ENCODE results near the gene DAO. TPM values are rescaled to one million over a fixed set of nuclear protein-coding genes. Genes with fewer than 3 reads are reported as not detected.

The DAO gene
- not detected in 2 replicates for total RNA-seq

- Mint-ChIP-seq H3K4me3 (no peak within 1 kb of the TSS), H3K9me3 (peaks cover 5% of the 10 kb centered on the region), H3K27me3 (ENCODE audit: insufficient read depth) (peaks cover 19% of the 10 kb centered on the region), H3K27ac (no peak within 1 kb of the TSS), H3K36me3 (ENCODE audit: low read depth) (no peaks in the 10 kb centered on the region), H3K4me1 (ENCODE audit: low read depth) (no peaks in the 10 kb centered on the region)
- DNase-seq (ENCODE audit: low spot score): no peak
- intact Hi-C loops (cut with micrococcal nuclease): no loop called here
These were observed at the start of gene DAO for GRCh38 chr12:108879615-108880254. DAO (plus strand) TSS chr12:108880092; CDS start chr12:108885007, 4,915 bp downstream.

- Mint-ChIP-seq H3K27ac (peak overlapping the region; percentile 72), H3K4me1 (ENCODE audit: low read depth) (peaks cover 67% of the 10 kb centered on the region), H3K9me3 (no peaks in the 10 kb centered on the region), H3K36me3 (ENCODE audit: low read depth) (peaks cover 37% of the 10 kb centered on the region), H3K27me3 (ENCODE audit: insufficient read depth) (peaks cover 1% of the 10 kb centered on the region), H3K4me3 (no peak overlapping the region)
- DNase-seq (ENCODE audit: low spot score): no peak
- intact Hi-C loops (cut with micrococcal nuclease): no loop called here
These were observed 48.4 kb upstream of the DAO start for GRCh38 chr12:108831309-108831991.

- intact Hi-C loops (cut with micrococcal nuclease): no loop called here
- DNase-seq (ENCODE audit: low spot score): no peak
- H3K27ac Mint-ChIP-seq: peak overlapping the region; percentile 72
- H3K4me1 Mint-ChIP-seq (ENCODE audit: low read depth): peaks cover 66% of the 10 kb centered on the region
- H3K36me3 Mint-ChIP-seq (ENCODE audit: low read depth): peaks cover 37% of the 10 kb centered on the region
- no peaks in the 10 kb centered on the region for H3K9me3 Mint-ChIP-seq
- H3K4me3 Mint-ChIP-seq: peak overlapping the region; percentile 33
- peaks cover 1% of the 10 kb centered on the region for H3K27me3 Mint-ChIP-seq (ENCODE audit: insufficient read depth)
These were observed 47.7 kb upstream of the DAO start for GRCh38 chr12:108832208-108832607.

- H3K4me3 Mint-ChIP-seq: no peak overlapping the region
These were observed 47.0 kb upstream of the DAO start for GRCh38 chr12:108832730-108833354.

GRCh38 chr12:108833355-108833733, 46.5 kb upstream of the DAO start:
- H3K27ac Mint-ChIP-seq: peak overlapping the region; percentile 31
- no peak for DNase-seq (ENCODE audit: low spot score)
- no peaks in the 10 kb centered on the region for H3K9me3 Mint-ChIP-seq
- H3K27me3 Mint-ChIP-seq (ENCODE audit: insufficient read depth): peaks cover 1% of the 10 kb centered on the region
- H3K4me3 Mint-ChIP-seq: no peak overlapping the region
- peaks cover 70% of the 10 kb centered on the region for H3K4me1 Mint-ChIP-seq (ENCODE audit: low read depth)
- H3K36me3 Mint-ChIP-seq (ENCODE audit: low read depth): peaks cover 37% of the 10 kb centered on the region
- intact Hi-C loops (cut with micrococcal nuclease): no loop called here

More at GRCh38 chr12:108832730-108833354, 47.0 kb upstream of the DAO start:
- Mint-ChIP-seq H3K9me3 (no peaks in the 10 kb centered on the region), H3K4me1 (ENCODE audit: low read depth) (peaks cover 70% of the 10 kb centered on the region), H3K27me3 (ENCODE audit: insufficient read depth) (peaks cover 1% of the 10 kb centered on the region), H3K27ac (peak overlapping the region; percentile 31), H3K36me3 (ENCODE audit: low read depth) (peaks cover 34% of the 10 kb centered on the region)
- DNase-seq (ENCODE audit: low spot score): no peak
- intact Hi-C loops (cut with micrococcal nuclease): no loop called here

GRCh38 chr12:108833757-108834472, 46.0 kb upstream of the DAO start:
- Mint-ChIP-seq H3K4me3 (no peak overlapping the region), H3K9me3 (peaks cover 3% of the 10 kb centered on the region), H3K27me3 (ENCODE audit: insufficient read depth) (peaks cover 1% of the 10 kb centered on the region), H3K36me3 (ENCODE audit: low read depth) (peaks cover 41% of the 10 kb centered on the region), H3K27ac (no peak overlapping the region), H3K4me1 (ENCODE audit: low read depth) (peaks cover 70% of the 10 kb centered on the region)
- DNase-seq (ENCODE audit: low spot score): no peak
- intact Hi-C loops (cut with micrococcal nuclease): no loop called here

- DNase-seq (ENCODE audit: low spot score): no peak
- Mint-ChIP-seq H3K4me1 (ENCODE audit: low read depth) (peaks cover 75% of the 10 kb centered on the region), H3K36me3 (ENCODE audit: low read depth) (peaks cover 38% of the 10 kb centered on the region), H3K4me3 (no peak overlapping the region), H3K27me3 (ENCODE audit: insufficient read depth) (peaks cover 1% of the 10 kb centered on the region), H3K27ac (peak overlapping the region; percentile 34), H3K9me3 (peaks cover 4% of the 10 kb centered on the region)
- intact Hi-C loops (cut with micrococcal nuclease): no loop called here
These were observed 43.8 kb upstream of the DAO start for GRCh38 chr12:108835860-108836634.

GRCh38 chr12:108837239-108837638, 42.7 kb upstream of the DAO start:
- peak overlapping the region; percentile 37 for H3K4me3 Mint-ChIP-seq
- H3K36me3 Mint-ChIP-seq (ENCODE audit: low read depth): peaks cover 37% of the 10 kb centered on the region
- peaks cover 4% of the 10 kb centered on the region for H3K9me3 Mint-ChIP-seq
- no peak for DNase-seq (ENCODE audit: low spot score)
- intact Hi-C loops (cut with micrococcal nuclease): no loop called here
- H3K4me1 Mint-ChIP-seq (ENCODE audit: low read depth): peaks cover 64% of the 10 kb centered on the region
- H3K27ac Mint-ChIP-seq: peak overlapping the region; percentile 77
- peaks cover 1% of the 10 kb centered on the region for H3K27me3 Mint-ChIP-seq (ENCODE audit: insufficient read depth)

- H3K27me3 Mint-ChIP-seq (ENCODE audit: insufficient read depth): peaks cover 1% of the 10 kb centered on the region
- H3K9me3 Mint-ChIP-seq: peaks cover 4% of the 10 kb centered on the region
- H3K36me3 Mint-ChIP-seq (ENCODE audit: low read depth): peaks cover 33% of the 10 kb centered on the region
- intact Hi-C loops (cut with micrococcal nuclease): loop anchor here (1.0 kb wide), 2 partner anchors 15 to 20 kb away; partner anchors contain the start of gene SSH1
- DNase-seq (ENCODE audit: low spot score): no peak
- peak overlapping the region; percentile 25 for H3K4me3 Mint-ChIP-seq
- H3K27ac Mint-ChIP-seq: peak overlapping the region; percentile 89
- peaks cover 60% of the 10 kb centered on the region for H3K4me1 Mint-ChIP-seq (ENCODE audit: low read depth)
These were observed 42.2 kb upstream of the DAO start for GRCh38 chr12:108837680-108838079.

GRCh38 chr12:108838194-108839017, 41.5 kb upstream of the DAO start:
- Mint-ChIP-seq H3K36me3 (ENCODE audit: low read depth) (peaks cover 33% of the 10 kb centered on the region), H3K9me3 (peaks cover 4% of the 10 kb centered on the region), H3K4me3 (peak overlapping the region; percentile 56), H3K27me3 (ENCODE audit: insufficient read depth) (peaks cover 1% of the 10 kb centered on the region), H3K4me1 (ENCODE audit: low read depth) (peaks cover 54% of the 10 kb centered on the region), H3K27ac (peak overlapping the region; percentile 89)
- intact Hi-C loops (cut with micrococcal nuclease): loop anchor here (1.0 kb wide), 2 partner anchors 16 to 19 kb away; partner anchors contain the start of gene SSH1
- peak; percentile 70 for DNase-seq (ENCODE audit: low spot score)

- H3K27me3 Mint-ChIP-seq (ENCODE audit: insufficient read depth): no peaks in the 10 kb centered on the region
- peak overlapping the region; percentile 56 for H3K4me3 Mint-ChIP-seq
- no peak for DNase-seq (ENCODE audit: low spot score)
- peaks cover 50% of the 10 kb centered on the region for H3K4me1 Mint-ChIP-seq (ENCODE audit: low read depth)
- intact Hi-C loops (cut with micrococcal nuclease): no loop called here
- peaks cover 31% of the 10 kb centered on the region for H3K36me3 Mint-ChIP-seq (ENCODE audit: low read depth)
- peak overlapping the region; percentile 89 for H3K27ac Mint-ChIP-seq
- peaks cover 4% of the 10 kb centered on the region for H3K9me3 Mint-ChIP-seq
These were observed 40.6 kb upstream of the DAO start for GRCh38 chr12:108839018-108839889.

Data from activated T-helper 1 cell treated with anti-CD3 and anti-CD28 coated beads, Interleukin-12 subunit alpha, Interleukin-12 subunit beta, Interleukin-2, Interleukin-4 antibody, amounts not matched to agents 30 ng/mL and 10 ng/mL and 1 ng/mL, durations not matched to agents 14 hours and 24 hours and 36 hours (primary cell).